Bone marrow (tissue), 2 donors: Measurements from ENCODE around the gene C1orf21.

Source experiments
- DNase-seq, 2 donors: peaks; one replicate each; lab custom pipeline; 2025; lab: John Stamatoyannopoulos, UW

C1orf21 gene

DNA sequence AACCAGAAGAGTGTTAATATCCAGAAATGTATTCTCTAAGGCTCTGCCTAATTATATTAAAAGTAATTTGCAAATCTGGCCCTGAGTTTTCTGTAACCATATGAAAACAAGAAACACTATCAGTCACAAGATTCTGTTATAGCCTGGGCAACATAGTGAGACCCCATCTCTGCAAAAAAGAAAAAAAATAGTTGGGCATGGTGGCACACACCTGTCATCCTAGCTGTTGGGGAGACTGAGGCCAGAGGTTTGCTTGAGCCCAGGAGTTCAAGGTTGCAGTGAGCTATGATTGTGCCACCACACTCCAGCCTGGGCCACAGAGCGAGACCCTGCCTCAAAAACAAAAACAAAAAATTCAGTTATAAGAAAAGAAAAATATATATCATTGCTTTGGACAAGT lies 25.6 kb downstream of the C1orf21 start:
- no peak for DNase-seq

DNA sequence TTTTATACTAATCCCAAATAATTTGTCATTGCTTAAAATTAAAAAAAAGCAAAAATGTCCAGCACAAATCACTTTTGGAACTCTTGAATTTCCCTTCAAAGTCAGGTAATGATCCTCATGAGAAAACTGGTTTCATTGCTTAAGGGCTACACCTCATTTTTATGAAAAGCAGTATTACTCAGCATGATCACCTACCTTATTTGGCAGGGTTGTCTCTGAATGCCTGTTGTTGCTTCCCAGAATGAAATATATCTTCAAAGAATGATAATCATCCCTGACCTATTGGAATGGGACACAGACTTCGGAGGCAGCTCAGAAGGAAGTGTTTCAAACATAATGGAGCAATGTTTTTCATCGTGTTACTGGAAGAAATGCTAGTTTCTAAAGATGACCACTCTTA lies 29.7 kb downstream of the C1orf21 start:
- DNase-seq = no peak

DNA sequence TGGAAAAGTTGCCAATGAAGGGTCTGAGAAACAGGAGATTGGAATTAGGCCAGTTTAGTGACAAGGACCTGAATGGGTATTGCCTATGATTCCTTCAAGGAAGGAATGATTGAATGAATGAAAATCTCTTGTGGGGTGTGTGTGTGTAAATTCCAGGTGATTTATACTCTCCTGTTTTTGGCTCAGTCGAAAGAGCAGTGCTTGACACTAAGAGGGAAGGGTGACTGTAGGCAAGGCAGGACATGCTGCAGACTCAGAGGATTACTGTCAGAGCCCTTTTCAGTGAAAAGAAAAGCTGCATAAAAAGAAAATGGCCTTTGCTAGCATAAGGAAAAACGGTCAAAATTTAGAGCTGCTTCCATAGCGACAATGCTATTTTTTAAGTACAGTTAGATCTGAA lies 30.1 kb downstream of the C1orf21 start:
- DNase-seq = no peak

DNA sequence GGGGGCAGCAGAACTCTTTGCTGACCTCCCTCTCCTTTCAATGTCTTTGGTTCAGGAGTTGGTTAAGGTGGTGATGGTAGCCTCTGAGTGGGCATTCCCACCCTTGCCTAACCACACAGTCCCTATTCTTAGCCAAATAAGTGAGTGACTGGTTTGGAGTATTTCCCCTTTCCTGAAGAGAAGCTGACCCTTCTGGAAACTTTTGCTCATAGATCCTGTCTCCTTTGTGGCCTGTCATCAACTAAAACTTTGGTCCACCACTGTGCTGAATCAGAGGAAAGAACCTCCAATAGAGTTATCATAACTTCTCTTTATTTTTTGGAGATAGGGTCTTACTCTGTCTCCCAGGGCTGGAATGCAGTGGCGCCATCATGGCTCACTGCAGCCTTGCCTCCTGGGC lies 31.1 kb downstream of the C1orf21 start:
- no peak for DNase-seq

DNA sequence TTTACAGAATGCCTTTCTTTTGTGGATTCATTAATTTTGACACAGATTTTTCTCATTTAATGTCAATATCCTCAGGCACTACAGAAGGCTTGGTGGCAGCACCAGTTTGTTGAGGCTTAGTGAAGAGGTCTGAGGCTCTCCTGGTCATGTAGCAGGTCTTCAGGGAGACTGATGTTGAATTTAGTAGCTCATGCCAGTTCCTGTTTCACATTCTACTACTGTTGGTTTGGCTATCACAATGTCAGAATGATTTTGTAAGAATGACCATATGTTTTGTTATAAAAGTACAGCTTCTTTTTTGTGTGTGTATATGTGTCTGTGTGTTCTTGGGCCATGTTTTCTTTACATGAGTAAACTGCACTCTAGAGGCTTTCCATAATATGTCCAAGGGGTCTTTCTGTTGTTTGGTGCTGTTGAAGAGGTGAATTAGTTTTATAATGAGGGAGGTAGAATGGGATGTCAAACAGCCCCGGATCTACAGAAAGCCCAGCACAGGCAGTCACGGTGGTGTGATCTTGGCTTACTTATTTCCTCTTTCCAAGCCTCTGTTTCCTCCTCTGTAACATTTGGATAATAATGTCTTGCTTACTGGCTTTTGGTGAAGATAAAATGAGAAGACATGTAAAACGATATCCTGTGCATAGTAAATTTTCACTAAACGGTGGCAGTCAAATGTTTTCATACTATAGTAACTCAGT lies 32.0 kb downstream of the C1orf21 start:
- DNase-seq = peak in 1 of 2 donors; percentile 55

DNA sequence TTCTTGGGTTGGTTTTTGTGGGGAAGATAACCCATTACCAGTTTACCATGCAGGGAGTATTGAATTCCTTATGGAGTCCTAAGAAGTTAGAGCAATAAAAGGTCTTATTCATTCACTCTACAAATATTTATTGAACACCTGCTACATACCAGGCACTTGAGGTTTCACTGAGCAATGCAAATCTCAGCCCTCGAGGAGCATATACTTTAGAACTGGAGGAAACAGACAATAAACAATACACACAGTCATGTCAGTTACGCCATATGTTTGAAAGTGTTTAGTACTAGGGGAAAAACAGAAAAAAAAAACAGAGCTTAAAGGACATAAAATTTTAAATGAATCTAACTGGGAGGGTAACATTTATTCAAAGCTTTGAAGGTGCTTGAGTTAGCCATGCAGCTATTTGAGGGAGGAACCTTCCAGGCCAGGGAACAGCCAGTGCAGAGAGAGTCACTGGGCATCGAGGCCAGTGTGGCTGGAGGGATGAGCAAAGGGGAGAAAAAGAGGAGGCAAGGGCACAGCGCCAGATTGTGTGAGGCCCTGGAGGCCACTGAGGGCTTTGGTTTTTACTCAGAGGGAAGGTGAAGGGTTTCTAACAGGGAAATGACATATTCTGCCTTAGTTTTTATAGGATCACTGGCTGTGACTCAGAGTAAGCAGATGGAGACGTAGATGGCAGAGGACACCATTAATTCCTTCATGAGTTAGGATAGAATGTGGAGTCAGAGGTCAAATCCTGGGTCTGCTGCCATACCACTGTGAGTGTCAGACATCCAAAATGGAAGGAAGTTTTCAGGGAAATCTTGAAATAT lies 32.7 kb downstream of the C1orf21 start:
- no peak for DNase-seq

DNA sequence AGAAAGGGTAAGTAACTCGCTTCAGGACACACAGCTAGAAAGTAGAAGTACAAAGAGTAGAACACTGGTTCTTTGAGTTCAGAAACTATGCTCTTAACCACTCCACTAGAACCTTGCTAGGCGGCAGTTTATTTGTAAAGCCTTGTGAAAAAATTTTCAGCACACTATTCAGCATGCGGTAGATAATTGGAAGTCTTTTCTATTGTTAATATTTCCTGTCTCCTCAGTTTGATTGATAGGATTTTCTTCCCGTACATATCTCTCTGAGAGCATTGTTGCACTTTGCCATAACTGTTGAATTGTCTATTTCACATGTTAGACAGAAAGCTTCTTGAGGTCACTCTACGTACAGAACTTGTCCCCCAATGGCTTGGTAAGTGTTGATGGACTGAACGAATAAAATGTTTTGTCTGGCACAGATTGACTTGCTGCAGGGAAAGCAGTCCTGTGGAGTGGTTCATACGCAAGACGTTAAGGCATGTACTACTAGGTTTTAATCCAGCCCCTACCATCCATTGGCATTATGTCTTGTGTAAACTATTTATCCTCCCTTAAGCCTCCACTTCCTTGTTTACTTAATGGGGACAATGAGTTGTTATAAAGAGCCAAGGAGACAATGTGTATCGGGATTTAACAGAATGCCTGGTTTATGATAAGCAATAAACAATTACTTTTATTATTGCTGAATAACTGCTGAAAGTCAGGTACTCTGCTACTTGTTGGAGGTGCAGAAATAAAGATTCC lies 35.8 kb downstream of the C1orf21 start:
- DNase-seq = no peak

DNA sequence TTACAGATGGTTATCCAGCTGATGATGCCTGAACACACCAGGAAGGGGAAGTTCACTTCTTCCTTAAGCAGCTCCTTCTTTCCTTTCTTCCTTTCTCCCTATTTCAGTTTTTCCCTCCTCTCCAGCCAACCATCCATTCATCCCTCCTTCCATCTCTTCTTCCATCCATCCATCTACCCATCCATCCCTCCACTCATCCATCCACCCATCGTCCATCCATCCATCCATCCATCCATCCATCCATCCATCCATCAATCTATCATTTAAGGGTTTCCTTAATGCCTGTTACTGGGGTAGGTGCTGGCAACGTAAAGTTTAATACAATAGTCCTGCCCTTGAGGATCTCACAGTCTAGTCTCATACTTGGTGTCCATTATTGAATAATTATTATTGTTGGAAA lies 36.8 kb downstream of the C1orf21 start:
- DNase-seq = no peak

DNA sequence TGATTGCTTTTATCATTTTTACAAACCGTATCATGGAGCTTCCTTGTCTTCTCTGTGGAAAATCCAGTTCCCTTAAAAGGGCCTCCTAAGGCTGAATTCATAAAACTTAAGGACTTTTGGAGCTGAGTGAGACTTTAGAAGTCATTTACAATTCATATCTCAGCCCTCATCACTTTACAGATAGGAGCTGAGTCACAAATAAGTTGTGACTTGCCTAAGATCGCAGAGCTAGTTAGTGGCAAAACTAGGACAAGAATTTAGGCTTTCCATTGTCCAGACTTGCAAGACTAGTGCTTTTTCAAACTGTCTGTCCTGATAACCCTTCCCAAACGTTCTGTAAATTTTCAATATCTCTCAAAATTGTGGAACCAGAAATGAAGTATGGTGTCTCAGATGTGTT lies 37.3 kb downstream of the C1orf21 start:
- no peak for DNase-seq

DNA sequence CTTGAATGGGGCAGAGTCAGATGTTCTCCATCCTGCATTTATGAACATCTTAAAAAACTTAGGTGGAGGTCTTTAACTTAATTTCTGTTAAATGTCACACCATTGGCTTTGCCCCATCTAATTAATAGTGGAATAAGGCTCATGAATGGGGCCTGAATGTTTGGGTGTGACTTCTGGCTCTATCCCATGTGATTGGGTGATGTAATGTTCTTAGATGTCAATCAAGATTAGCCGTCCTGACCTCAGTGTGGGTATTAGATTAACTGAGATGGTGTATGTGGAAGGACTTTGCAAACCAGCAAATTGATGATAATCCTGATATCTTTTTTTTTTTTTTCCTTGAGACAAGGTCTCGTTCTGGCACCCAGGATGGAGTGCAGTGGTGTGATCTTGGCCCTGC lies 38.1 kb downstream of the C1orf21 start:
- DNase-seq = no peak

DNA sequence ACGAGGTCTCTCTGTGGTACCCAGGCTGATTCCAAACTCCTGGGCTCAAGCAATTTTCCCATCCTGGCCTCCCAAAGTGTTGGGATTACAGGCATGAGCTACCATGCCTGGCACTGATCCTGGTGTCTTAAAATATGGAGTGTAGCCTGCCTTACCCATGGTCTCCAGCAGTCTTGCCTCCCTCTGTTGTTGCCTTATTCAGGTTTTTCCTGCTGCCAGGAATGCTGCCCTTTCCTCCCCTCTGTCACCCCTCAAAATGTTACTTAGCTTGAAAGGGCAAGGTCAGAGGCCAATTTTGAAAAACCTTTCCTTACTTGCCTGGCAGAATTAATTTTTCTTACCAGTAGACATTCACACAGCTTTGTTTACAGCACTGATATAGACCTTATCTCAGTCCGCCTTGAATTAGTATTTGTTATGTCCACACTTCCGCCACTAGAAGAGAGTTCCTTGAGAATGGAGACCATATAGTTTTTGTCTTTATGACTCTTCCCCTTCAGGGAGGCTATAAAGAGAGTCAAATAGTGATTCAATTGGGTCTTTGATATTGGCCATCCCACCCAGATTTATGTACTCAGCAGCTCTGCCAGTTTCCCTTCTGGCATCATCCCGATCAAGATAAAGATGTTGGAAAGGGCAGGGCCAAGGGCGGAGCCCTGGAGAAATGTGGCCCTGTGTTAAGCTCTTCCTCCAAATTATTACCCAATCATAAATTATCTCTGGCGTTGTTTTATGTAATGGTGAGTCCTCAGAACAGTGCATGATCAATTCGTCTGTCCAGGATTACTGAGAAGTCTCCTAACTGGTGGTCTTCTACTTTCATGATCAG lies 38.8 kb downstream of the C1orf21 start:
- DNase-seq = no peak

DNA sequence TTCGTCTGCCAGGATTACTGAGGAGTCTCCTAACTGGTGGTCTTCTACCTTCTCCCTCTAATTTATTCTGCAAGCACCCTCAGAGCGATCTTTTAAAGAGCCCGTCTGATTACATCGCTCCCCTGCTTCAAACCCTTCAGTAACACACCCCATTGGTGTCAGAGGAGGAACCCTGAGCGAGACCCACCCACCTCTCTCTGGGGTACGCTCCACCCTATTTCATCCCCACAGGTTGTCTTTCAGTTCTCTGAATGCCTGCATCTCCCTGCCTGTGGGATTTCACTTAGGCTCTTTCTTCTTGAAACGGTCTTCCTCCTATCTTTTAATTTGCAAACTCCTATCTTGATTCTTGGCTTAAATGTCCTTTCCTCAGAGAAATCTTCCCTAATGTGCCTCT lies 39.4 kb downstream of the C1orf21 start:
- no peak for DNase-seq

DNA sequence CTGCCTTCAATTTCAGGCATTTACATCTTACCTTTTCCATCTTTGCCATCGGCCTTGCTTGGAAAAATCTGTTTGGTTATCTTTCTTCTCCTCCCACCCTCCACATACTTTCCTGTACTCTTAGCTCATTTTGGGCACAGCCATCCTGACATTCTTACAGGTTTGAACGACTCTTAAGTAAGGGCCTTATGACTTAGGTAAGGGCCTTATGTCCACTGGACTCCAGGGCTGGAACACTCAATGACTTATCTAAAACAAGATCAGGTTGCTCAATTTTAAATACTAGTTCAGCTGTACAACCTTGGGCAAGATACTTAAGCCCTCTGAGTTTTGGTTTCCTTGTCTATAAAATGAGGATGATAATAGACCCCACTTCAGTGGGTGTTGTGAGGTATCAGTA lies 40.9 kb downstream of the C1orf21 start:
- DNase-seq = no peak

DNA sequence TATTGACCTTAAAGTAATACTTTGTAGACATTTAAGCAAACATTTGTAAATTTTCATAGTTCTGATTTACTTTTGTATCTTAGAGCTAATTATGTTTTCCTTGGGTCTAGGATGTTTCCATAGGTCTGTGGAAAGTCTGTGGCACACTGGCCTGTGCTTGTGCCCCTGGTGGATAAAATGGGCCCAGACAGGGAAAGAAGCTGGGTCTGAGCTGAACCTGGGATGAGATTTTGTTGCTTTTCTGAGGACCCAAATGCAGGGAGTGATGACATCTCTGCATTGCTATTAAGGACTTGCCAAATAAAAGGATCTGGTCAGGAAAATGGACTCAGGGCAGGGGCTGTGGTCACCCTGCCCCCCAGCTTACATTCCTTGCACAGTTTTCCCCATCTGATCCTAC lies 41.8 kb downstream of the C1orf21 start:
- DNase-seq = no peak

DNA sequence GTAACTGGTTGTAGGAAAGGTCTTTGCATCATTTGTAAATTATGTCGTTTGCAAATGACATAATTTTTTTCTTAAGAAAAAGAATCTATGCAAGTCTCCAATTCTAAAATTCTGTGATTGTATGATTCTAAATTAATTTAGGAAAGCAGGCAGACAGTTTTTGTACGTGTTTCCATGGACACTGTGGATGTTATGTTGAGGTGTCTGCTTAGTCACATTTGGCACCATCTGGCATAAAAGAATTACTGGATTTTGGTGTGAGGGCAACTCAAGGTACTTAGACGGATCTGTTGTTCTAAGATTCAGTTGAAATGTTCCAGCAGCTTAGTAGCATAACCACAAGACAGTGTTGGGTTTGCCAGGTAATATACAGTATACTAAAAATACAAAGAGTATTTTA lies 42.5 kb downstream of the C1orf21 start:
- no peak for DNase-seq

DNA sequence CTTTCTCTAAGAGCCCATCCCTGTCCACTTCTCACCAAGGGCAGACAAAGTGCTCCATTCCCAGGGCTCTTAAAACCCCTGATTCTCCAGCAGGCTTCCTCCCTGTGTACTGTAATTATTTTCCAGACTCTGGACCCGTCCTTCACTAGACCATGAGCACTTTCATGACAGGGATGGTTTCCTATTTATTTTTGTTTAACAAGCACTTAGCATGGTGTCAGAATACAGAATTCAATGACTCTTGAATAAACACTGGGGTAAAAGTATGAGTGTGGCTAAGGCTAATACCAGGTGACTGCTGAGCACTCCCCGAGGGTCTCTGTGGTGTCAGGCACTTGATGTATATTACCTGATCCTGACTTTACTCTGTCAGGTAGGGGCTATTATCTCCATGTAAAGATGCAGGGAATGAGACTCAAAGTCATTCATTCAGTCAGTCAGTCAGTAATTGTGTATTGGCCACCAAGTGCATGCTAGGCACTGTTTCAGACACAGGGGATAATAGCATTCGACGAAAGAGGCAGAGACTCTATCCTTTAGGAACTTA lies 47.2 kb downstream of the C1orf21 start:
- DNase-seq = no peak

DNA sequence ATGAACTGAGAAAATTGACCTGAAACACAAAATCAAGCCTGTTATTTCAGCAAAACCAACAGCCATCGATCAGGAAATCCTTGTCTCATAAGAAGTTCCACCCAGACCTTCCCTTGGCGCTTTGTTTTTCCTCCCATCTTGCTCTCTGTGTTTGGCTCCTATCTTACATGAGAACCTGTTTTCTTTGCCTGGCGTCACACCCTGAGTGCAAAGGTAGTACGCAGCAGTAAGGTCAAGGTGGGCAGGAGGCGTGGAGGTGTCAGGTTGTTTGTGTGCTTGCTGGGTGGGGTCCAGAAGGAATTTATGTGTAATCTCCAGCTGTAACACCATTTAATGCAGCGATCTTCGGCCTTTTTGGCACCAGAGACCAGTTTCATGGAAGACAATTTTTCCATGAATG lies 50.5 kb downstream of the C1orf21 start:
- DNase-seq = no peak

DNA sequence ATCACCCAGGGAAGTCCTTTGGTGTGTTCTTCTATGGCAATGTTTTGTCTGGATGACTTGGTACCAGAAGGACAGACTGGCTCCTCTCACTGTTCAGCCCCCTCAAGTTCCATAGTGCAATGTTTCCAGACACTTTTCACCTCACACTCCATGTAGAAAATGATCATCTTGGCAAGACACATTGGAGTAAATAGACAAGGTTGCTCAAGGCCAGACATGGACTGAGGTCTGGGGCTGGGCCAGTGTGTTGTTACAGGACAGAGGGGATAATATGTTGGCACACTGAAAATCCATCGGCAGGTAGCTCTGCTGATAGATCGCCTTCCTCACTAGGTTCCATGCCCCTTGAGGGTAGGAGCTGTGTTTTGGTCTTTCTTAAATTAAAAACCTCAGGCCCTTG lies 51.5 kb downstream of the C1orf21 start:
- no peak for DNase-seq

DNA sequence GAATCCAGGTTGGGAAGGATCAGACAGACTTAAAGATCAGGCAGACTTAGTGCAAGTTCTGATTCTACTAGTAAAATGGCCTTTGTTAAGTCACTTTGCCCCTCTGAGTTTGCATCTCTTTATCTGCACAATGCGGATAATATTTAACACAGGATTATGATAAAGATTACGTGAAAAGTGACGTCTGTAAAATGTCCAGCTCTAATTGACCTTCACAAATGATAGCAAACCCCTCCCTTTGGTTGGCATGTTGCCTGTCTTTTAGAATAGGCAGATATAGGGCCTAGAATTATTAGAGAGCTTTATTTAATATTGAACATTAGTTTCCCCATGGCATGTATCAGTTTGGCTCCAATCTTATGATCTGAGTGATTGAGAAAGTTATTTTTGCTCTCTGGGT lies 55.4 kb downstream of the C1orf21 start:
- no peak for DNase-seq

DNA sequence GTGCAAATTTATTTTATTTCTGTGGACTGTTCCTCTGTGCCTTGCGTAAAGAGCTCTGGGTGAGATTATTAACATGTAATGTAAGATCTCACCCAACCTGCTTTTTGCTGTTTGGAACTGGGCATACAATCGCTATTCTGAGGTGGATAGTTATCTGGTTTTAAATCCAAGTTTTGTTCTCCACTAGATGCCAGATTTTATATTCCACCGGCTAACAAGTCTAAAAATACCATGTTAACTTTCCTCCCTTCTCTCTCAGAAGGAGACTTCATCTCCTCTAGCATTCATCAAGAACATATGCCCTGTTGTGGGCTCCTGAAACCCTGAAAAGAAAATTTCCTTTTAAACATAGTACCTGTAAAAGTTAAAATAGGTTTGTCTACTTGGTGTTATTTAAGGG lies 56.4 kb downstream of the C1orf21 start:
- no peak for DNase-seq

DNA sequence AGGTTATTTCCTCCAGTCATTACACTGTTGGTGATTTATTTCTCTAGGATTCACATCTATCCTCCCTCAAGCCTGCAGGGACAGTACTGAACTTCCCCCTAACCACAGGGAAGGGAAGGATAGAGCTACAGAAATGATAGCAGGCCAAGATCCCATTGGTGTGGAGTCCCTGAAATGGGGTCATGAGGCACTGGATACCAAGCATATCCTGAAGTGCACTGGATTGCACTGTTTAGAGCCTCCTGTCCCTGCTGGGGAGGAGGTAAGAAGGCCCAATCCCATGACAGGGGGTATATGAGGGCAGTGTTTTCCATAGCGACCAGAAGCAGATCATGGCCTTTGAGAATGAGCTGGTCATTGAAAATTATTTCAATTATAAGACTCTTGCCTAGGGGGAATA lies 56.8 kb downstream of the C1orf21 start:
- DNase-seq = no peak

DNA sequence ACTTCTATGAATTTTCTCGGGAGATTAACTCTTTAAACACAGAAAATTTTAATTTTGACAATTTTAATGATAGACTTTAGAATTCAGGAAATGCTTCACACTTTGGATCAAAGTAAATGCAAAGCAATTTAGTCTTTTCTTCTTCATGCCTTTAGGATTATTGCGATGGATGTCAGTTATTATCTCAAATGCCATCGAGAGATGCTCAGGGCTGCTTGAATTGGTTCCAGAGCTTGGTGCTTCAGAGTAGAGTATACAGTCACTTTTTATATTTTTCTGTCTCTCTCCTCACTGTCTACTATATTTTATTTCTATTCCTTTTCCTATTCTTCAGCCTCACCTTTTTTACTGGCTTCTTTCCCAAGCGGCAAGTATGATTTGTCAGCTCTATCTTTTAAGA lies 59.2 kb downstream of the C1orf21 start:
- DNase-seq = no peak
